Neural cell (in vitro differentiated cells): ENCODE results near the gene RRP1.

Experiments
- CTCF ChIP-seq: fragments of 450-650 bp; IDR thresholded peaks from 2 replicates; pipeline ENCODE4 v1.5.1; 2014; ENCODE audit warnings: antibody characterized with exemption, mild to moderate bottlenecking, moderate library complexity; ENCODE audit not compliant: poor library complexity, severe bottlenecking
- TAF1 ChIP-seq: IDR thresholded peaks from 2 replicates; pipeline ENCODE4 v1.6.1; 2012; ENCODE audit warnings: low read depth

DNA sequence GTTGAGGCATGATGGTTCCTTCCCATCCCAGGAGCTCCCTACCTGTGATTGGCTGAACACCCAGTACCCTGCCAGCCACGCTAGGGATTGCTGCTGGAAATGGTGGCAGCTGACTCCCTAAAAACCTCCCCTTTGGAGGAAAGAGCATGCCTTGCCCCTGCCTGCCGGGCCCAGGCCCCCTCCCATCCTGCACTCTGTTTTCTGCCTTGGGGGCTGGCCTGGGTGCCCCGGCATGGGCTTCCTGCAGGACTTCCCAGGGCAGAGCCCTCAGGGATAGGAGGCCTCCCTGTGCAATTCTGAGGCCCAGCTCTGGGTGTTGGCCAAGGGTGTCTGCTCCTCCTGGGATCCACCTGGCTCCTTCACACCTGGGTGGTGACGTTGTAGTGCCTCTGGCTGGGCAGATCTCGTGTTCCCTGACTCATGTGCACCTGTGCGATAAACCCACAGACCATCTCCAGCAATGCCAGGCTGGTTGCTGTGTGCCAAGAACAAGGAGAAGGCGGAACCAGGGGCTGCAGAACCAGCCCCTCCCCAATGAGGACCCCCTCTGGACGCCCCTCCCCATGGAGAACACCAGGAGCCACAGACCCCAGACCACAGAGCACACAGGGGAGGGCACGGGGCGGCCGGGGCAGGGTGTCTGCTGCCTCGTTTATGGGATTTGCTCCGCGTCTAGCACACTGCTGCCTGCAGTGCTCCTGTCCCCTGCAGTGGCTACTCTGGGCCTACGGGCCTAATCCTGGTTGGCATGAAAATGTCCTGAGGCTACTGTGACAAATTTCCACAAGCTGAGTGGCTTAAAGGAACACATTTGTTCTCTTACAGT is 26.9 kb upstream of the RRP1 start:
- TF ChIP-seq TAF1 (no peak), CTCF (no peak)
